Measurements from ENCODE around the gene SLC8A3.

SLC8A3 gene

GRCh38 chr14:70023871-70024270, 164.9 kb downstream of the SLC8A3 start:
- DNase-seq (ENCODE audit: low spot score), result no peak

DNA sequence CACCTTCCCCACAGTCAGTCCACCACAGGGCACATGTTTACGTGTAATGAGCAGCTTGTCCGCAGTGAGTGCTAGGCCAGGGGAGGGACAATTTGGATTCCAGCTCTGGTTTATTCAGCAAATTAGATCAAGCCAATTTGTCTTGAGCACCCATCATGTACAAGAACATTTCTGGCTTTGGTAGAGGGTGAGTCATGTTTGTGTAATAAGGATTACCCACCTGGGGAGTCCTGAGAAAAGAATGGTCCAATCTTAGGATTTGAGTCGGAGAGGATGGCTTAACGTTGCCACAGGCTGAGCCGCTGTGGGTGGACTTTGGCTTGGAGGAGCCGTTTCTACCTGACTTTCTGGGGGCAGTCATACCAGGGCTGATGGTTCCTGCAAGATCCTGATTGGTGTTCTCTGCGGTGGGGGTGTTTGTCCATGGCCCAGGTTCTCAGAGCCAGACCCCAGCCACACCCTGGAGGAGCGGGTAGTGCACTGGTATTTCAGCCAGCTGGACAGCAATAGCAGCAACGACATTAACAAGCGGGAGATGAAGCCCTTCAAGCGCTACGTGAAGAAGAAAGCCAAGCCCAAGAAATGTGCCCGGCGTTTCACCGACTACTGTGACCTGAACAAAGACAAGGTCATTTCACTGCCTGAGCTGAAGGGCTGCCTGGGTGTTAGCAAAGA, 165.8 kb downstream of the SLC8A3 start:
- no peak for DNase-seq (ENCODE audit: low spot score)

DNA sequence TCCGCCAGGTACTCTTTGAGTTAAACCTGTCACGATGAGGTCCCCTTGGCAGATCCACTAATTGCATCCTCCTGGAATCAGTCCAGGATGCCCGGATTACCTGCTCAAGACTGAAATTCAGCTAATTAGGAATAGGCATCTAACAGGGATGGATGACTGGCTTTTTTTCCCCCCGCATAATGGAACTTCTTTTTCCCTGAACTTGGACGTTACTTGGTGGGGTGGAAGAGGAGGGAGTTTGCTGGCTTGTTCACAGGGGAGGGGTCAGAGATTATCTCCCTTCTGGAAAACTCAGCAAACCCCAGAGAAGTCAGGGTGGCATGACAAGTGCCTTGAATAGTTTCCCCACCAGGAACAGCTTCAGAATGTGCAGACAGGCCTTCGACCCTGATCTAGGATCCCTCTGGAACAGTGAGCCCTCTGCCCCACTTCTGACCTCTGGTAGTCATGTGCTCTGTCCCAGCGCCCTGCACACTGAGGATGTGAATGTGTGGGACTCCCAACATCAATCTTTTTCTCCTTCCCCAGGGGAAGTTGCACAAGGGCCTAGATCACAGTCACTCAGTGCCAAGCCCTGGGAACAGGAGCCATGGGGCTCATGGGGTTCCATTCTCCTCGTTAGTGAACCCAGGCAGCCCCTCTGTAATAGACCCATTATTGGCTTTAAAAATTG, 167.1 kb downstream of the SLC8A3 start:
- no peak for DNase-seq (ENCODE audit: low spot score)

- no peak for DNase-seq (ENCODE audit: low spot score)
Observed at GRCh38 chr14:70020352-70021170, 168.2 kb downstream of the SLC8A3 start.

GRCh38 chr14:70019695-70020094, 169.1 kb downstream of the SLC8A3 start:
- DNase-seq (ENCODE audit: low spot score), result no peak

DNA sequence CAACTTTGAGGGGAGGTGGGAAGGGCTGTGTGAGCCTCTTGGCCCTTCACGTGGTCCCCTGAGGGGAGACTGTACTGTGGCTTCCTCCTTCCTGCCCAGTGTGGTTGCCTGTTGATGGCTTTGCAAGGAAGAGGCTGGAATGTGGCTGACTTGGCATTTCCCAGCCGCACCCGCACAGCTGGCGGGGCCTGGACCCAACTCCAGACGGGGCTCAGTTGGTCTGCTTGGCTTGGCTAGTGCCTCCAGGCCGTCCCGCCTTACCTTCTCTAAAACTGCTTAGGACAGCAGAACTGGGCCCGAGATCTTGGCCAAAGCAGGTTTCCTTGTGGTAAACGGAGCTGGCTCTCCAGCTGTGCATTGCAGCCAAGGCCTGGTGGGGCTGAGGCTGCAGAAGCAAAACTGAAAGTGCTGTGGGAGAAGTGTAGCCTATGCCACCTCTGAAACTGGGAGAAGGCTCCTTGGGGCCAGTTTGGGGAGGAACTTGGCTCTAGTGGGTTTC, 170.0 kb downstream of the SLC8A3 start:
- no peak for DNase-seq (ENCODE audit: low spot score)

DNA sequence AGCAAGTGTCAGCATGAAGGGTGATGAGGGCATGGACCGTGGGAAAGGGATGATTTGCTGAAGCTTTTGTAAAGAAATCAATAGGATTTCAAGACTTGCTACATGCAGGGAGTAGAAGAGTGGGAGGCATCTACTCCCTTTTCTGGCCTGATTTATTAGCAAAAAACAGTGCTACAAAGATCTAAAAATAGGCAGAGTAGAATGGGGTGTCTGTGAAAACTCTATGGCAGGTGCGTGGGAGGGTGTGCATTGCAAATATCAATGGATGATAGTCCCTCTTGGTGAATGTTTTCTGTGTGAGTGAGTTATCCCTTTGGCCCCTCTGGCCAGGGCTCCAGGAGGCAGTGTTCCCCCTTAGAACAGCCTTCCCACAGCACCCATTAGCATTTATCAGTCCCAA, 170.5 kb downstream of the SLC8A3 start:
- DNase-seq (ENCODE audit: low spot score), result no peak

DNA sequence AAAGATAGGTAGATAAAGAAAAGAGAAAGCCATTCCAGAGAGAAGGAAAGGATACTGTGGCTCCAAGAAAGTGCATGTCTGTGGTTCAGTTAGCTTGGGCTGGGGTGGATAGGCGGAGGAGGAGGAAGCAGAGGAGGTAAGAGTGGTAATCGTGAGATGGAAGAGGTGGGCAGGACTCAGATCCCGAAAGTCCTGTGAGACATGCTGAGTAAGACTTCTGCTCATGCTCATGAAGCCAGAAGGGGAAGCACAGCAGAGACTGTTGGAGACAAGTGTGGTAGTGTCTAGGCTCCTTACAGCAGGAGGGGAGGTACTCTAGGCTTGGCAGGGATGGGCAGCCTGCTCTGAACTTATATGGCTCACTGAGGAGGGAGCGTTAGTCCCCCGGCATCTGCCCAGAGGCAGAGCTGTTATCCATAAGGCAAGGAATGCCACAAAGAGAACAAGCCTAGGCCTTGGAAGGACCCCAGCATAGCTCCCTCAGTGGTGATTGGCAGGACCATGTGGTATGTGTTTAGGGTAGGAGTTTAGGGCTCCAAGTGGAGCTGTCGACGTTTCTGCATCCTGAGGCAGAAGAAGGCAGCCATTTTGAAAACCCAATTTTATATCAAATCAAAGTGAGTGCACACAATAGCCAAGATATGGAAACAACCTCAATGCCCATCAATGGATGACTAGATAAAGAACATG, 174.2 kb downstream of the SLC8A3 start:
- DNase-seq (ENCODE audit: low spot score), result no peak

GRCh38 chr14:70013271-70013873, 175.4 kb downstream of the SLC8A3 start:
- no peak for DNase-seq (ENCODE audit: low spot score)

DNA sequence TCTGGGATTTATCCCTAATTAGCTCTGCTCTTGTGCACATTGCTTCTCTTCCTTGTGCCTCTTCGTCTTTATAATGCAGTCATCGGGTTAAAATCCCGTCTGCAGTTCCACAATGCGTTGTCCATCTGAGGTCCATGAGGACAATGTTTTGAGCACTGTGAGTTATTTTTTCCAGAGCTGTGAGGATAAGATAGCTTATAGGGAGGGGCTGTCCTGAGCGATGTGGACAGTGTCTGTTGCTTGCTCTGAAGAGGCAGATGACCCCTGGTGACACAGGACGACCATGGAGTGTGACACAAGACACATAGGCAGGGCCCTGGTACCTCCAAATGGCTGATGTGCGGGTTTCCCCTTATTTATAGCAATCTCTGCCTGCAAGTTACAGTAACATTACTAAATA, 177.0 kb downstream of the SLC8A3 start:
- DNase-seq (ENCODE audit: low spot score), result no peak

DNA sequence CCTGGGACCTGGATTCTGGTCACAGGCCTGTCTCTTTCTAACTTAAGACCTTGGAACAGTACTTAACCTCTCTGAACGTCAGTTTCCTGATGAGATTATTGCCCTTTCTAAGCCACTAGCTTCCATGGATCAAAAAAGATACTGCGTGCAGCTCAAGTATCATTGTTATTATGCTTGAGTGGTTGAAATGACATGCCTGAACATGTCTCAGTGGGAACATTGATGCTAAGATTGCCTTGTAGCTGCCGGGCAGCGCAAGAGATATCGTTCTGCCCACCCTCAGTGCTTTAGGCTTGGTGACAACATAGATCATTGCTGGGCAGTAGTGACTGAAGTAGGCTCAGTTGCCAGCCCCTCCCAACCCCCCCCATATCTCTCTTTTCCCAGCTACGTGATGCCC, 177.7 kb downstream of the SLC8A3 start:
- DNase-seq (ENCODE audit: low spot score), result no peak

DNA sequence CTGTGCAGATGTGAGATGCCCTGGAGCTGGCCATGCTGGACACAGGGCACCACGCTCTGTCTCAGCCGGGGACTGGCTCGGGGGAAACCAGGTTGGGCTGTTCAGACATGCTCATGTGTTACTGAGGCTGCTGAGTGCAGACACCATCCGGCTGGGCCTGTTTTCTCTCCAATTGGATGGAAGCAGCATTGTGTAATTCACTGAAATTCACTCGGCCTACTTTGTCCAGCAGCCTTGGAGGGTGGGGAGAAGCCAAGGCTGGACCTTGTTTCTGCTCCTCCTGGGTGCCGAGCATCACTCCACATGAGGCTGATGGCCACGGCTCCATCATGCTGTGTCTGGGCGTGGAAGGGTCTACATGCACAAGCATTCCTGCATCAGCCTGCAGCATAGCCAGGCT, 178.8 kb downstream of the SLC8A3 start:
- DNase-seq (ENCODE audit: low spot score), result no peak

GRCh38 chr14:70008284-70009262, 180.2 kb downstream of the SLC8A3 start:
- no peak for DNase-seq (ENCODE audit: low spot score)

DNA sequence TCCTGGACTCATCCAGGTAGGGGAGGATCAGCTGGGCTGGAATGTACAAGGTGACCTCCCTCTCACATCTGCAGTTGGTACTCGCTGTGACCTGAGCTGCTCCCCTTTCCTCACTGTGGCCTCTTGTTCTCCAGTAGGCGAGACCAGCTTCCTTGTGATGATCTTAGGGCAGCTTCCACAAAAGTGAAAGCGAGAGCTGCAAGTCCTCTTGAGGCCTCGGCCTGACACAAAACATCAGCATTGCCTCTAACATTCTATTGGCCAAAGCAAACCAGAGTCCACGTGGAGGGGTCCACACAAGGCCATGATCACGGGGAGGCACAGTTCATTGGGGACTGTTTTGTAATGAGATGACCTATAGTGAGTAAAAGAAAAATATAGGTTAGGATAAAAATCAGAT, 182.1 kb downstream of the SLC8A3 start:
- DNase-seq (ENCODE audit: low spot score), result no peak

- no peak for DNase-seq (ENCODE audit: low spot score)
Observed at GRCh38 chr14:70005281-70005805, 183.4 kb downstream of the SLC8A3 start.

- no peak for DNase-seq (ENCODE audit: low spot score)
Observed at GRCh38 chr14:70004791-70005190, 184.0 kb downstream of the SLC8A3 start.

DNA sequence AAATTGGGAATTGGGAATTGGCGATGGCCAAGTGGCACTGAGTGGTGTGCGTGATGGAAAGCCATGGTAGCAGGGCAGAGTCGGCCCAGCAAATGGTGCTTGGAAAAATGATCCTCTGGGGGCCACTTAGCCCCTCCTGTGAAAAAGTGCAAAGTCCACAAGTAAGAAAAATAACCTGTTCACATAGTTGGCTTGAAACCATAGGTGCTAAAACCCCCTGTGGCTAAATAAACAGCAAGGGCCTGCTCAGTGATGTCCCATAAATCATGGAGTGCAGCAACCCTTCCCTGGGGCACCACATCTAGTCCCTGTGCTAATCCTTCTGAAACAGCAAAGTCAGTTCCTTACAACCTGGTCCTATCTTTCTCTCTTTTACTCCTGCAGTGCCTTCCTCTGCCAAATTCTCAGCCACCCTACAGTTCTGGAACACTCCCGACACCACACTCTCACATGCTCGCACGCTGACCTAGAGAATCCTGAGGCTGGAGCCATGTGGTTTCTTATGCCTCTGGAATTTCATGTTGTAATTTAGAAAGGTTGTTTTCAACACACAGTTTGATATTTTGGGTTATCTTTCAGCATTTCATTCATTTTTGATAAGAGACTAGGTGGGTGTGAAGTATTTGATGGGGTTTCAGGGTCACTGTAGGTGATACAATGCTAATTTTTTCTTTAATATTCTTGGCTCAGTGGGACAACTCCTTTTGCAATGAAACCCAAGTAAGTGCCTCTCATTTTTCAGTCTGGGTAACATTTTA, 186.0 kb downstream of the SLC8A3 start:
- DNase-seq (ENCODE audit: low spot score), result no peak

DNA sequence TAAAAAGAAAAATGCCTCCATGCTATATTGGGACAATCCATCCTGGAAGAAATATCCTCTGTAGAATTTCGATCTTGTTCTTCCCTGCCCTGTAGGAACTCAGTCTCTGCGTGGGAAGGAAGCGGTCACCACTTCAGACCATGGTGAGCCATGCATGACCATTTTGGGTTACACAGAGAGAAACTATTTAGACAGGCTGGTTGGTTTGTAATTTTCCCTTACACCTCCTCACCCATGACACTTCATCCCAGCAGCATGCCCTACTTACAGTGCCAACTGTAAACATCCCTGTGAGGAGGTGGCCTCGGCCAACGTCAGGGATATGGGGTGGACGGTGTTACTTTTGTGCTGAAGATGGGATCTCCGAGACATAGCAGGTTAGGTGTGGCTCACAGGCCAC, 188.2 kb downstream of the SLC8A3 start:
- no peak for DNase-seq (ENCODE audit: low spot score)

- no peak for DNase-seq (ENCODE audit: low spot score)
Observed at GRCh38 chr14:69999261-69999674, 189.5 kb downstream of the SLC8A3 start.

GRCh38 chr14:69997849-69998248, 190.9 kb downstream of the SLC8A3 start:
- no peak for DNase-seq (ENCODE audit: low spot score)
